ENCODE measurements around the gene KIAA1586.
"Not testable (repeated sequence)": the region's sequence is repeated elsewhere in the genome, so short reads cannot be mapped to it uniquely, and the experiment has no call there.

KIAA1586 gene

GRCh38 chr6:57046332-57047256 is at the start of gene KIAA1586:
Gene KIAA1586 (plus strand): TSS chr6:57046693. CDS start chr6:57046756, 63 bp downstream.
- peak; percentile 82 for DNase-seq

DNA sequence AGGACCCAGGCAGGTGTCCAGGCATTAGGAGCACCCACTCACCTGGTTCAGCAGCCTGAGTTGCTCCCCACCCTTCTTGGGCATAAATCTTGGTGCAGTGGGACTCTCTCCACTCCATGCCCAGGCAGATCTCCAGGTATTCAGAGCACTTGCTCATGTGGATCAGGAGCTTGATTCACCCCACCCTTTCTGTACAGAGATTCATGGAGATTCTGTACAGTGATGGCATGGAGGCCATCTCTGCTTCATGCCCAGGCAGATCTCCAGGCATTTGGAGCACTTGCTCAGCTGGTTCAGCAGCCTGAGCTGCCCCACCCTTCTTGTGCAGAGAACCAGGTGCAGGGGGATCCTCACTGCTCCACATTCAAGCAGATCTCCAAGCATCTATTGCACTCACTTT is 47.4 kb upstream of the KIAA1586 start:
- no peak for DNase-seq

DNA sequence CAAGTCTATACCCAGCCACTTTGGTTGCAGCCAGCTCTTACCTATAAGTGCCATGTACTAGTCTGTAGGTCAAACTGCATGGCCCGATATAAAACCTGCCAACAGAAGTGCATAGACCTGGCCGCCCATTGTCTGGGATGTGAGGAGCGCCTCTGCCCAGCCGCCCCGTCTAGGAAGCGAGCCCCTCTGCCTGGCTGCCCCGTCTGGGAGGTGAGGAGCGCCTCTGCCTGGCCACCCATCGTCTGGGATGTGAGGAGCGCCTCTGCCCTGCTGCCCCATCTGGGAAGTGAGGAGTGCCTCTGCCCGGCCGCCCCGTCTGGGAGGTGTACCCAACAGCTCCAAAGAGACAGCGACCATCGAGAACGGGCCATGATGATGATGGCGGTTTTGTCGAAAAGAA is 46.7 kb upstream of the KIAA1586 start:
- DNase-seq = not testable (repeated sequence)

DNA sequence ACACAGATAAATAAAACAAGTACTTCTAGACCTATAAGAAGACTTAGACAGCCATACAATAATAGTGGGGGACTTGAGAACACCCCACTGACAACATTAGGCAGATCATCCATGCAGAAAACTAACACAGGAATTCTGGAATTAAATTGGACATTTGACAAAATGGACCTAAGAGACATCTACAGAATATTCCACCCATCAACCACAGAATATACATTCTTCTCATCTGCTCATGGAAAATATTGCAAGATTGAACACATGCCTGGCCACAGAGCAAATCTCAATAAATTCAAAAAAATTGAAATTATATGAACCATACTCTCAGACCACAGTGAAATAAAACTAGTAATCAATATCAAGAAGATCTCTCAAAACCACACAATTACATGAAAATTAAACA is 44.3 kb upstream of the KIAA1586 start:
- DNase-seq = no peak

DNA sequence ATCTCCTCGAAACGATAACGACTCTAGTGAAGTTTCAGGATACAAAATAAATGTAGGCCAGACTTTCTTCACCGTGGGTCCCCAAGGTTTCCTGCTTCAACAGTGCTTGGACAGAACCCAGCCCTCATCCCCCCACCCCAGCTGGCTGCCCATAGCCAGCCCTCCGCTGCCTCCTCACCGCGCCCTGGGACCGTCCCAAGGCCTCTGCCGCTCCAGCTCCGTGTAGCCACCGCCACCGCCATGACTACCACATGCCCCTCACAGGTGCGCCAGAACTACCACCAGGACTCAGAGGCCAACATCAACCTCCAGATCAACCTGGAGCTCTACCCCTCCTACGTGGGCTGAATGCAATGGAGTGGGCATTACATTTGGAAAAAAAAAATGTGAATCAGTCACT is 42.2 kb upstream of the KIAA1586 start:
- DNase-seq = no peak

GRCh38 chr6:57006101-57006500 is 40.4 kb upstream of the KIAA1586 start:
- DNase-seq = no peak

DNA sequence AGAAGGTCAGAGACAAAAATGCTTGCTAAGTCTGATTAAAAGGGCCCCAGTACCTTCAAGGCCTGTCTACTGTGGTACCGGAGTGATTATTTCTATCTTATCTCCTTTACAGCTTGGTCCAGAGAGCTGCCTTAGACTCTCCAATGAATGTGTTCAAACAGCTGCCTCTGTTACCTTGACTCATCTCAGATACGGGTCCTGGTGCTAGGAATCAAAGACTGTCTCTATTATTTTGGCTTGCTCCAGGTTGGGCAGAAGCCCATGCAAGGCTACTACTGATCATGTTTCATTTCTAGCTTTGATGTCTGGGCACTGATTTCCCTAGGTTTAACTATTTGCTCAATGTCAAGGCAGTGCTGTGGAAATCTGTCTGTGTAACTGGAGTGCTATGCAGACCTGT is 38.4 kb upstream of the KIAA1586 start:
- DNase-seq = not testable (repeated sequence)

- no peak for DNase-seq
These were observed 33.0 kb upstream of the KIAA1586 start for GRCh38 chr6:57013521-57013926.

GRCh38 chr6:57017069-57017468 is 29.4 kb upstream of the KIAA1586 start:
- no peak for DNase-seq

- DNase-seq = no peak
These were observed 28.7 kb upstream of the KIAA1586 start for GRCh38 chr6:57017841-57018240.

- no peak for DNase-seq
These were observed 27.1 kb upstream of the KIAA1586 start for GRCh38 chr6:57019434-57019833.

GRCh38 chr6:57021086-57021720 is 25.3 kb upstream of the KIAA1586 start:
- peak; percentile 30 for DNase-seq

- DNase-seq = no peak
These were observed 22.2 kb upstream of the KIAA1586 start for GRCh38 chr6:57024321-57024720.

DNA sequence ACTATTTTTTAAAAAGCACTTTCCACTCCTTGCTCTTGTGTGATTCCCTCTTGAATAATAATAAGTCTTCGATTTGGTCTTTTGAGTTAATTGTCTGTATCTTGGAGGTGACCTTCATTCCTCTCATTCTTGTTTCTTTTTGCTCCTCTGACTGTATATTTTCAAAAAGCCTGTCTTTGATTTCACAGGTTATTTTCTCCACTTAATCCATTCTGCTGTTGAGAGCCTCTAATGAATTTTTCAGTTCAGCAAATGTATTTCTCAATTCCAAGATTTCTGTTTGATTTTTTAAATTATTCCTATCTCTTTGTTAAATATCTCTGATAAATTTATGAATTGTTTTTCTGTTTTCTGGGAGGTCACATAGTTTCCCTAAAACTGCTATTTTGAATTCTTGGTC is 21.7 kb upstream of the KIAA1586 start:
- DNase-seq = no peak

- no peak for DNase-seq
These were observed 20.5 kb upstream of the KIAA1586 start for GRCh38 chr6:57026001-57026400.

DNA sequence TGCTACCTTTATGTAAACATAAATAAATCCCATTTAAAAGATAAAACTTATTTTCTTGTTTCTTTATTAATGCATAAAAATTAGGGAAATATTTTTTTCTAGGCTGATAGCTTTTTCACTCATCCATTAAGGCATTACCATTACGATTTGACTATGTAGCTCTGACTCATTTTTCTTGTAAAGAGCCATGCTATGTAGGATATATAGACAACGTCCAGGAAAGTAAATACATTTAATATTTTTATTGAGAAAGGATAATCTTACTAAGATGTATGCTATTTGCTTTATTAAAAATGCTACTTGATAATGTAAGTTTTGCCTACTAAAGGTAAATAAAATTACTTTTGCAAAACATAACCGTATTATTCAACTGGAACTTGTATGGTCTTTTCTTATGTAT is 19.2 kb upstream of the KIAA1586 start:
- DNase-seq = no peak

GRCh38 chr6:57029213-57029612 is 17.3 kb upstream of the KIAA1586 start:
- no peak for DNase-seq

GRCh38 chr6:57033228-57033627 is 13.3 kb upstream of the KIAA1586 start:
- no peak for DNase-seq

GRCh38 chr6:57035549-57035948 is 10.9 kb upstream of the KIAA1586 start:
- DNase-seq = no peak

DNA sequence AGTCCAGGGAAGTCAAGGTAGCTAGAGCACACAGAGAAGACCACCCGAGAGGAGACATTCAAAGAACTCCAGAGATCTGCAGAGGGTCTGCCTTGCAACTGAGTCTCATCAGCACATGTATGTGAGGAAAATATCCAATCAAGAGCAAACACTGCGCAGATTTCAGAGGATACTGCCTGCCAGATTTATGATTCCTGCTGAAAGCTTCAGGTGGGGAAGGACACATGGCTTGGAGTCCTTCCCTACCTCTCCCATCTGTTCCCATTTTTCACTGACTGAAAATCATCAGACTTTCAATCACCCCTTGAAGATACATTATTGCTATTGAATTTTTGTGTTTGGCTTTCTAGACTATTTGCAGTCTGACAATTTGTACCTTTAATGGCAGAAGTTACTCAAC is 7.6 kb upstream of the KIAA1586 start:
- DNase-seq = no peak

DNA sequence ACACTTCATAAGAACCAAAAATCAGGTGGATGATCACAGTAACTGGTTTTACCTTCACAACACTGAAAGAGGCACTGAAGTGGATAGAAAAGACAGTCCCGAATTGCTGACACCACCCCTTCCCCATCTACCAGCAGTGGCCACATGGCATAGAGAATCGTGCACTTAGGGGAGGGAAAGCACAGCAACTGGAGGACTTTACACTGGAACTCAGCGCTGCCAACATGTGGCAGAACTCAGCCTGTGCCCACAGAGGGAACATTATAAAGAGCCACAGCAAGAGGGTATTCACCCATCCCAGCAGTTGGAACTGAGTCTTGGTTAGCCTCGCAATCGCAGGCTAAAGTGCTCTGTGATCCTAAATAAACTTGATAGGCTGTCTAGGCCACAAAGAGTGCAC is 6.5 kb upstream of the KIAA1586 start:
- no peak for DNase-seq

GRCh38 chr6:57044061-57044460 is 2.4 kb upstream of the KIAA1586 start:
- not testable (repeated sequence) for DNase-seq

DNA sequence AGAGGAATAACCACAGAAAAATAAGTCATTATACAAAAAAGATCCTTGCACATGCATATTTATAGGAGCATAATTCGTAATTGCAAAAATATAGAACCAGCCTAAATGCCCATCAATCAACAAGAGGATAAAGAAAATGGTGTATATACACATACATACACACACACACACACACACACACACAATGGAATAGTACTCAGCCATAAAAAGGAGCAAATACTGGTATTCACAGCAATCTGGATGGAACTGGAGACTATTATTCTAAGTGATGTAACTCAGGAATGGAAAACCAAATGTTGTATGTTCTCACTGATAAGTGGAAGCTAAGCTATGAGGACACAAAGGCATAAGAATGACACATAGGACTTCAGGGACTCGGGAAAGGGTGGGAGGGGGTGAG is 1.9 kb upstream of the KIAA1586 start:
- DNase-seq = no peak

GRCh38 chr6:57047257-57047585 is 728 bp downstream of the KIAA1586 start:
- not testable (repeated sequence) for DNase-seq

Measured in CD4-positive, alpha-beta T cell treated with Interleukin-12 subunit alpha and Interleukin-12 subunit beta, for 1 hour (primary cell).